Gastrocnemius medialis (tissue), 4 donors: Measurements from ENCODE around the gene BMF. TPM values are rescaled to one million over a fixed set of nuclear protein-coding genes. Genes with fewer than 3 reads are reported as not detected.
A peak's percentile ranks its signal among the peaks of the same experiment; 100 is the strongest.

Experiments used
- ATAC-seq, 2 donors: fragments of 150-250 bp; one replicate each; pipeline ENCODE4 v1.9.1; 2016
- DNase-seq, 2 donors: peaks; one replicate each; pipeline ENCODE4 v3.0.0-alpha.2; 2019
- H3K27ac ChIP-seq, 4 donors: fragments of 200-600 bp; sonication (generic); 1 replicate in 1 of 4; 2 replicates in 3 of 4; pipeline ENCODE4 v1.5.1; 2016 to 2018; ENCODE audit warnings: mild to moderate bottlenecking in 2 of 4, moderate library complexity in 1 of 4
- H3K27me3 ChIP-seq, 3 donors: fragments of 200-600 bp; sonication (generic) in 2 of 3; 1 replicate in 1 of 3; 2 replicates in 2 of 3; pipeline versions ENCODE4 v1.5.1 to v1.6.0; 2016 to 2019; ENCODE audit warnings: mild to moderate bottlenecking in 1 of 3, moderate library complexity in 1 of 3
- H3K36me3 ChIP-seq, 2 donors: fragments of 200-600 bp; sonication (generic) in 1 of 2; one replicate each; pipeline ENCODE4 v1.5.1; 2017 to 2018
- H3K4me1 ChIP-seq, 2 donors: fragments of 200-600 bp; sonication (generic) in 1 of 2; one replicate each; pipeline ENCODE4 v1.5.1; 2016 to 2017; ENCODE audit warnings: mild to moderate bottlenecking in 2 of 2
- H3K4me3 ChIP-seq, 4 donors: fragments of 200-600 bp; sonication (generic) in 3 of 4; 1 replicate in 1 of 4; 2 replicates in 3 of 4; pipeline ENCODE4 v1.5.1; 2016 to 2019; ENCODE audit warnings: mild to moderate bottlenecking in 2 of 4
- H3K9me3 ChIP-seq, 3 donors: fragments of 200-600 bp; sonication (generic) in 2 of 3; 1 replicate in 1 of 3; 2 replicates in 2 of 3; pipeline ENCODE4 v1.5.1; 2016 to 2019
- CTCF ChIP-seq, 5 experiments: fragments of 450-650 bp in 3 of 5; fragments of 200-600 bp in 2 of 5; sonication (generic) in 2 of 5; IDR thresholded peaks in 4 of 5; conservative IDR thresholded peaks in 1 of 5; 1 replicate in 4 of 5; 2 replicates in 1 of 5; pipeline ENCODE4 v1.5.1; 2016 to 2019; ENCODE audit warnings: antibody characterized with exemption in 5 of 5, mild to moderate bottlenecking in 3 of 5, moderate library complexity in 3 of 5
- POLR2A ChIP-seq, 2 donors: fragments of 450-650 bp; IDR thresholded peaks; one replicate each; pipeline ENCODE4 v1.6.1; 2017; ENCODE audit warnings: antibody characterized with exemption in 2 of 2, mild to moderate bottlenecking in 2 of 2, moderate library complexity in 2 of 2
- in situ Hi-C, 4 donors: fragments of 200-750 bp; cut with MboI; loops; one replicate each; pipeline versions ENCODE4 v1.15.0 to v1.8.0; 2017; ENCODE audit warnings: low sequenced_read_pairs in 4 of 4
- intact Hi-C: fragments of 100-400 bp; cut with DNase I; formaldehyde crosslinking; loops from one replicate; pipeline ENCODE4 v1.15.1; 2023; ENCODE audit warnings: low total_unique reads
- total RNA-seq, 4 donors: library from RNA; depleted of rRNA; stranded (reverse); fragments of >200 nt; gene quantifications; one replicate each; pipeline versions ENCODE4 v1.1.0 to v1.2.3, GENCODE V29; 2016

The BMF gene
- total RNA-seq, 4 donors from 2014 or later, result 0.82 to 11.6 (median 3.2) TPM

- H3K9me3 ChIP-seq, result no peaks in the 10 kb centered on the region
- H3K27ac ChIP-seq, result peak within 1 kb of the TSS; percentile 90 to 95 (median 92)
- ATAC-seq (peak; percentile 97 to 98), DNase-seq (peak; percentile 92 to 97)
- no peaks in the 10 kb centered on the region for H3K27me3 ChIP-seq
- intact Hi-C loops (loop anchor here (1.0 kb wide), 1 partner anchor 69 kb away; the partner anchor contains the start of gene BMF), in situ Hi-C loops (loop anchor here in 1 of 4 donors (25.0 kb wide), 1 partner anchor 373 kb away; the partner anchor contains the start of gene IVD)
- H3K4me1 ChIP-seq, result peaks cover 26% of the 10 kb centered on the region in 2 donors
- H3K36me3 ChIP-seq, result peaks cover 0 to 33% of the 10 kb centered on the region in 2 donors
- peak in 4 of 5 experiments; percentile 20 to 33 (median 30) for TF ChIP-seq CTCF (IDR thresholded peaks at IDR 0.05 in 4 of 5, conservative IDR thresholded peaks at IDR 0.05 in 1 of 5)
- peak; percentile 79 to 82 for TF ChIP-seq POLR2A (IDR thresholded peaks at IDR 0.05)
- peak within 1 kb of the TSS; percentile 63 to 88 (median 83) for H3K4me3 ChIP-seq
Measured at GRCh38 chr15:40038638-40039543, 69.8 kb downstream of the BMF start, which contains the start of gene SRP14. Gene SRP14 (minus strand): TSS chr15:40039181. CDS start chr15:40039116, 65 bp downstream.

- TF ChIP-seq POLR2A (IDR thresholded peaks at IDR 0.05), result no peak
- TF ChIP-seq CTCF (IDR thresholded peaks at IDR 0.05 in 4 of 5, conservative IDR thresholded peaks at IDR 0.05 in 1 of 5), result no peak
- H3K27ac ChIP-seq, result peak overlapping the region; percentile 90 to 95 (median 92)
- ATAC-seq, result no peak
- no peaks in the 10 kb centered on the region for H3K9me3 ChIP-seq
- H3K36me3 ChIP-seq, result peaks cover 3 to 39% of the 10 kb centered on the region in 2 donors
- in situ Hi-C loops (loop anchor here in 1 of 4 donors (25.0 kb wide), 1 partner anchor 374 kb away; the partner anchor contains the start of gene IVD), intact Hi-C loops (no loop called here)
- H3K27me3 ChIP-seq, result no peaks in the 10 kb centered on the region
- H3K4me3 ChIP-seq, result peak overlapping the region; percentile 63 to 88 (median 83)
- no peak for DNase-seq
- peaks cover 26% of the 10 kb centered on the region in 2 donors for H3K4me1 ChIP-seq
Measured at GRCh38 chr15:40038275-40038637, 70.4 kb downstream of the BMF start.

Other genes with a start within 250 kb of the BMF start
- 1 to 10 TPM; 1.1 to 3.0 (median 1.7) TPM for gene GPR176, start 188.6 kb downstream of the BMF start, total RNA-seq
- 10 to 100 TPM; 18.8 to 37.5 (median 30.0) TPM for gene EIF2AK4, start 174.8 kb downstream of the BMF start, total RNA-seq
- gene SRP14, start 69.7 kb downstream of the BMF start, total RNA-seq, result 100 to 1,000 TPM; 180 to 244 (median 208) TPM
- 1 to 10 TPM in 1 of 4 donors, under 1 TPM in 1, not detected in 2; 0.51 to 1.8 TPM for gene BUB1B, start 52.2 kb upstream of the BMF start, total RNA-seq
- gene PAK6, start 130.2 kb upstream of the BMF start, total RNA-seq, result 1 to 10 TPM in 3 of 4 donors, not detected in 1; 1.4 to 2.2 (median 1.5) TPM
- gene ANKRD63, start 174.2 kb upstream of the BMF start, total RNA-seq, result not detected
- gene PLCB2, start 199.1 kb upstream of the BMF start, total RNA-seq, result 1 to 10 TPM in 2 of 4 donors, under 1 TPM in 1, not detected in 1; 0.72 to 2.0 (median 1.4) TPM
- 10 to 100 TPM; 17.2 to 28.1 (median 17.7) TPM for gene INAFM2, start 214.8 kb upstream of the BMF start, total RNA-seq
- gene CCDC9B, start 232.1 kb upstream of the BMF start, total RNA-seq, result 10 to 100 TPM; 14.4 to 55.1 (median 20.5) TPM
- gene PHGR1, start 242.2 kb upstream of the BMF start, total RNA-seq, result 10 to 100 TPM in 1 of 4 donors, not detected in 3; 12.1 TPM
- under 1 TPM; 0.02 to 0.12 (median 0.06) TPM for gene DISP2, start 249.3 kb upstream of the BMF start, total RNA-seq